Activated CD8-positive, alpha-beta memory T cell treated with anti-CD3 and anti-CD28 coated beads for 1 hour (primary cell): ENCODE measurements around the gene ERMARD.
"Not testable (repeated sequence)": the region's sequence is repeated elsewhere in the genome, so short reads cannot be mapped to it uniquely, and the experiment has no call there.

Experiments used
- DNase-seq, 2 donors: peaks; one replicate each; pipeline ENCODE4 v3.0.0-alpha.2; 2020; ENCODE audit warnings: low read depth in 1 of 2; ENCODE audit errors: extremely low read depth in 1 of 2

The ERMARD gene

GRCh38 chr6:169729961-169730360 lies 21.5 kb upstream of the ERMARD start:
- no peak for DNase-seq

GRCh38 chr6:169738204-169738975 lies 13.0 kb upstream of the ERMARD start:
- no peak for DNase-seq

GRCh38 chr6:169738976-169739529 lies 12.4 kb upstream of the ERMARD start:
- no peak for DNase-seq

GRCh38 chr6:169741344-169741743 lies 10.1 kb upstream of the ERMARD start:
- DNase-seq, result no peak

DNA sequence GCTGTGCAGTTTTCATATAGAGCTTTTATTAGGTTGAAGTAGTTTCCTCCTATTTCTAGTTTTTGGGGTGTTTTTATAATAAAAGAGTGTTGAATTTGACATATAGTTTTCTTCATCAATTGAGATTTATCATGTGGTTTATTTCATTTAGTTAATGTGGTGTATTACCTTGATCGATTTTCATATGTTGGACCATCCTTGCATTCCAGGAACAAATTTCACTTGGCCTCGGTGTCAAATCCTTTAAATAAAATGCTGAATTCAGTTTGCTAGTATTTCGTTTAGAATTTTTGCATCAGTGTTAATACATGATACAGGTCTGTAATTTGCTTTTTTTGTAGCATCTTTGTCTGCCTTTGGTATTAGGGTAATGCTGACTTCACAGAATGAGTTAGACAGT lies 6.0 kb upstream of the ERMARD start:
- no peak for DNase-seq

DNA sequence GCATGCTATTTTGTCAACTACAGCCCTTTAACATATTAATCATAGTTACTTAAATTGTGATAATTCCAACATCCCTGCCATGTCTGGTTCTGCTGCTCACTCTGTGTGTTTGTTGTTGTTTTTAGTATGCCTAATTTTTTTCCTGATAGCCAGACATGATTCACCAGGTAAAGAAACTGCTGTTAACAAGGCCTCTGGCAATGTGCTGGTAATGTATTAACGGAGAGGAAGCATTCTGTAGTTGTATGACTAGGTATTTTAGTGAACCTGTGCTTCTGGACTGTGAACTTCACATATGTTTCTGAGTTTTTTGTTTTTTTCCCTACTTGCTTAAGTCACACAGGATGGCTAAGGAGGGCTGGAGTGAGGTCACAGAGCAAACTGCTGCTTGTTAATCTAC lies 4.9 kb upstream of the ERMARD start:
- DNase-seq, result no peak

DNA sequence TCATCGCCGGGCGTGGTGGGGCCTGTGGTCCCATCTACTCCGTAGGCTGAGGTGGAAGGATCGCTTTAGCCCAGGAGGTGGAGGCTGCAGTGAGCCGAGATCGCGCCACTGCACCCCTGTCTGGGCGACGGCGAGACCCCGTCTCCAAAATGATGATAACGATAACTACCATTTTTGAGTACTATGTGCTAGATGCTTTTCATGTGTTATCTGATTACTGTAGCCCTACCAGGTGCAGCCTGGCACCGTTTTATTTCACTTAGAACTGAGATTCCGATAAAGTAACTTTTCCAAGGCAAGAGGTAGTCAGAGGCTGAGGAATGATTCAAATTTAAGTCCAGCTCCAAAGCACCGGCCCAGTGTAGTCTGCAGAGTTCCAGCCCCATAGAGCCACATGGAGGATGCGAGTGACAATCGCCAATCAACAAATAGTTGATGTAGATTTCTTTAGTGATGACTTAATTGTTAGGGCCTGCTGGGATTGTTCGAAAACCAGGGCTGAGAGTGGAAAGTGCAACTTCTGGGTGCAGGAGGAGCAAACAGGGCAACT lies 727 bp downstream of the ERMARD start:
- no peak for DNase-seq

DNA sequence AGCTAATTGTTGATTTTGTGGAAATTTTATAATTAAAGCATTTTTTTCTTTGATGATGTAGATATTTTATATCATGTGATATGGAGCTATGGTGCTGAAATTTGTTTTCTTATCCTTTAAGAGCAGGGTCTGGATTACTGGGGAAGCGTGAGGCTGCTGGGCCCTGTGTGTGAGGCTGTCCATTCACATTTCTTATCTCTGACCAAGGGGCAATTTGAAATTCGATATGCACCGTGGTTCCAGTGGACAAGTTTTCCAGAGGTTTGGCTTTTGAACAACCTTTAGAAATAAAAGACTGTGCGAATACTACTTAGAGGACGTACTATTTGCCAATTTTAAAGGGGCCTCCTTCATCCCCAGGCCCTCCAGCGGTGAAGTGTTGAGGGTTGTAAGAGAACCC lies 3.7 kb downstream of the ERMARD start:
- no peak for DNase-seq

- no peak for DNase-seq
Observed at GRCh38 chr6:169763308-169763707, 11.9 kb downstream of the ERMARD start.

GRCh38 chr6:169763881-169764280 lies 12.5 kb downstream of the ERMARD start:
- no peak for DNase-seq

GRCh38 chr6:169765789-169766188 lies 14.4 kb downstream of the ERMARD start:
- not testable (repeated sequence) for DNase-seq

- DNase-seq, result no peak
Observed at GRCh38 chr6:169766232-169766631, 14.8 kb downstream of the ERMARD start.

GRCh38 chr6:169766921-169767736 lies 15.7 kb downstream of the ERMARD start:
- DNase-seq, result no peak

DNA sequence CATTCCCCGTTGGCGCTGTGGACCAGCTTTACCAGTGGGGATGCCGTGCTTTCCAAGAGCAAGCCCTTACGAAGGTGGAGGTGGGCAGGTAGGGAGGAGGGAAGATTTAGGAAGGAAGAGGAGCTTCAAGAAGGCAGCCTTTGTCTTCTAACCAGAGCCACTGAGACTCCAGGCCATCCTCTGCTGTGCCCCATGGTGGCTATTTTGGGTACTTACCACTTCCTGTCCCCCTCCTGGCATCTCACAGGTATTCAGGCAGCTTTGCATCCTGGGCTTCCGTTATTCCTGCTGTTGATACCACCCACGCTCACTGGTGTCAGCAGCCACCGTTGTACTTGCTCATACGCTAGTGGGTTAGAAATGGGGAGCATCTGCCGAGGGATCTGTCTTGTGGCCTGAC lies 22.9 kb downstream of the ERMARD start:
- DNase-seq, result no peak

GRCh38 chr6:169775321-169775720 lies 23.9 kb downstream of the ERMARD start:
- DNase-seq, result no peak

- DNase-seq, result no peak
Observed at GRCh38 chr6:169776379-169776778, 25.0 kb downstream of the ERMARD start.

DNA sequence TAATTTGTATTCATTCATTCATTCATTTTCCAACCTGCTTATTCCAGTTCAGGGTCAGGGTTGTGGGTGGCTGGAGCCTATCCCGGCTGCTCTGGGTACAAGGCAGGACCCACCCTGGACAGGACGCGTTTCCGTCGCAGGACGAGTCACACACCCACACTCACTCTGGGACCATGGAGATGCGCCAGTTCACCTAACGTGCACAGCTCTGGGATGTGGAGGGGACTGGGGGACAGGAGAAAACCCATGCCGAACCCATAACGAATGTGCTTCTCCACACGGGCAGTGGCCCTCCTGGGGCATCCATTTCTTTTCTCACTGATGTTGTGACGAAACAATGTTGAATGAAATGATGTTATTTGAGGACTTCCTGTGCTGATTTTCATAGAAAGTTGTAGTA lies 26.5 kb downstream of the ERMARD start:
- no peak for DNase-seq

DNA sequence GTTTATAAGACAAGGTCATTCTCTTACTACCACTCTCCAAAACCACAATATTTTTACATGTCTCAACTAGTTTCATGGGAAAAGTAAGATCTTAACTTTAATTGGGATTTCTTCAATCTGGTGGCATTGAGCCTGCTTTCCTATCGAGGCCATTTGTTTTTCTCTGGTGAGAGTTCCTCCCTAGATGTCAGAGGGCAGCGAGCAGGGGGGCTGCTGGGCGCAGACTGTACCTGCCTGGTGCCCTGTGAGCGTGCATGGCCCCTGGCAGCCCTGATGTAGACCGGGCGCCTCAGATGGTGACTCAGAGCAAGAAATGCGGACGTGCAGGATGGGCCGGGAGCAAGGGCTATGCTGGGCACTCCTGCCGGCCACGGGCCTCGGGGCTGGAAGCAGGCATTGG lies 27.2 kb downstream of the ERMARD start:
- no peak for DNase-seq

DNA sequence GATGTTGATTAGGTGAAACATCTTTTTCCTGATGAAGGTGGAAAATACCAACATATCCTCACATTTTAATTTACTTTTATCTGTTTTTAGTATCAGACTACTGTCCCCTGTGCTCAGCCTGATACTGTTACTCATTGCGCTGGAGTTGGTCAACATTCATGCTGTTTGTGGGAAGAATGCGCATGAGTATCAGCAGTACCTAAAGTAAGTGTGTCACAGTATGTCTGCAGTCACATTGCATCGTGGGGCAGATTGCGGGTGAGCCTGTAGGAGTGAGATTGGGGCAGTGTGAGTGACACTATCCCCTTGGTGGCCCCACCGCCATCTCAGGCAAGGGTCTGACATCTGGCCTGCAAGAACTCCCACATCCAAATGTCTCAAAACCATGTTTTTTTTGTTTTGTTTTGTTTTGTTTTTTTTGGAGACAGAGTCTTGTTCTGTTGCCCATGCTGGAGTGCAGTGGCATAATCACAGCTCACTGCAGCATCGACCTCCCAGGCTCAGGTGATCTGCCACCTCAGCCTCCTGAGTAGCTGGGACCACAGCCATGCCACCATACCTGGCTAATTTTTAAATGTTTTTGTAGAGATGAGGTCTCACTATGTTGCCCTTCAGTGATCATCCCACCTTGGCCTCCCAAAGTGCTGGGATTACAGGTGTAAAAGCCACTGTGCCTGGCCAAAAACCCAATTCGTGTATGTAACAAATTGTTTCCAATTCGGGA lies 27.8 kb downstream of the ERMARD start:
- no peak for DNase-seq

- no peak for DNase-seq
Observed at GRCh38 chr6:169779896-169780295, 28.5 kb downstream of the ERMARD start.

- DNase-seq, result no peak
Observed at GRCh38 chr6:169780571-169781091, 29.2 kb downstream of the ERMARD start.
